ENCODE measurements around the gene ZC3H8.

ZC3H8 gene

DNA sequence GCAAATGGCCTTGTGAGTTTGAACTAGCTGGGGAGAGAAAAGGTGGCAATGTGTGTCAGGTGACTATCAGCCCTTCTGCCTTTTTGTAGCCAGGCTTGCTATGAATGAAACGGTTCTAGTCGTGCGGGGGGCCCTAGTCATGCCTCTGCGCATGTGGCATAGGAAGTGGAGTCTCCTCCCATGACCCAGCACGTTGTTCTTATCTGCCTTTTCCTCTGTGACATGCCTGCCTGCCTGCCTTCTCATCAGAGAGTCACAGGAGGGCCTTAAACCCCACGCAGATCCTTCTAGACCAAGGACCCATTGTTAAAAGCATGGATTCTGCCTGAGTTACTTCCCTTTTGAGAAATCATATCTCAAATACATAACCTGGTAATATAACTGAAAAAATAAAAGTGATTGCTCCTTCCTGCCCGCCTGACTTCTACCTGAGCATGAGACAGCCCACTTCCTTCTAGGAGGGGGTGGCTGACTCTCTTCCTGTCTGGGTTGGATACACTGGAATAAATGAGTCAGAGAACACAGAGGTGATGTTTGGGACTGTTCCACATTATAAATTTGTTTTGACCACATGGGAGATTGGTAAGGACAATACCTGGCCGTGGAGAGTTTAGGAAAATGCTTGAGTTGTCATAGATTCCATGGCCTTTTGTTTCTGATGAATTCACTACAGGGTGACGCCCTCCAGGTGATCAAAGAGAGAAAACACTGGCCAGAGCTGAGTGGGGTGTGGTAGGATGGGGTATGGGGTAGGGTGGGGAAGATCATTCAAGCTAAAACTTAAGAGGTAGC lies 66.8 kb downstream of the ZC3H8 start:
- TF ChIP-seq, protein P1, sequence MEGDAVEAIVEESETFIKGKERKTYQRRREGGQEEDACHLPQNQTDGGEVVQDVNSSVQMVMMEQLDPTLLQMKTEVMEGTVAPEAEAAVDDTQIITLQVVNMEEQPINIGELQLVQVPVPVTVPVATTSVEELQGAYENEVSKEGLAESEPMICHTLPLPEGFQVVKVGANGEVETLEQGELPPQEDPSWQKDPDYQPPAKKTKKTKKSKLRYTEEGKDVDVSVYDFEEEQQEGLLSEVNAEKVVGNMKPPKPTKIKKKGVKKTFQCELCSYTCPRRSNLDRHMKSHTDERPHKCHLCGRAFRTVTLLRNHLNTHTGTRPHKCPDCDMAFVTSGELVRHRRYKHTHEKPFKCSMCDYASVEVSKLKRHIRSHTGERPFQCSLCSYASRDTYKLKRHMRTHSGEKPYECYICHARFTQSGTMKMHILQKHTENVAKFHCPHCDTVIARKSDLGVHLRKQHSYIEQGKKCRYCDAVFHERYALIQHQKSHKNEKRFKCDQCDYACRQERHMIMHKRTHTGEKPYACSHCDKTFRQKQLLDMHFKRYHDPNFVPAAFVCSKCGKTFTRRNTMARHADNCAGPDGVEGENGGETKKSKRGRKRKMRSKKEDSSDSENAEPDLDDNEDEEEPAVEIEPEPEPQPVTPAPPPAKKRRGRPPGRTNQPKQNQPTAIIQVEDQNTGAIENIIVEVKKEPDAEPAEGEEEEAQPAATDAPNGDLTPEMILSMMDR (conservative IDR thresholded peaks at IDR 0.05; ENCODE audit: low read depth, low read length): no peak
- no peak for DNase-seq (ENCODE audit: low read depth)
- no peak overlapping the region for H3K4me3 ChIP-seq (ENCODE audit: low read length)

DNA sequence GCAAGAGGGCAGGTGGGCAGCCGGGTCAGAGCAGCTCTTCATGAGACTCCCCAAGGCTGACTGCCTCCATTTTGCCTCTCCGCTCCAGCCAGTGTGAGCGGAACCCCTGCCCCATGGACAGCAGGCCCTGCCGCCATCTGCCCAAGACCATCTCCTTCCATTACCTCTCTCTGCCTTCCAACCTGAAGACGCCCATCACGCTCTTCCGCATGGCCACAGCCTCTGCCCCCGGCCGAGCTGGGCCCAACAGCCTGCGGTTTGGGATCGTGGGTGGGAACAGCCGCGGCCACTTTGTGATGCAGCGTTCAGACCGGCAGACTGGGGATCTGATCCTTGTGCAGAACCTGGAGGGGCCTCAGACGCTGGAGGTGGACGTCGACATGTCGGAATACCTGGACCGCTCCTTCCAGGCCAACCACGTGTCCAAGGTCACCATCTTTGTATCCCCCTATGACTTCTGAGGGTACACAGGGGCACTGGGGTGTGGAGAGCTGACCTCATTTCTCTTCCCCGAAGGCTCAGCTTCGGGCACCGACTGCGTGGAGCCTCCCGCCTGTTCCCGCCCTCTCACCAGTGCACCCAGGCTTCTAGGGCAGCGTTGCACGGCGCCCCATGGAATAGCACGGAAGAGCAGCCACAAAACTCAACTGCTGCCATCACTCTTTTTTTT lies 67.7 kb downstream of the ZC3H8 start:
- no peak overlapping the region for H3K4me3 ChIP-seq (ENCODE audit: low read length)
- no peak for DNase-seq (ENCODE audit: low read depth)
- TF ChIP-seq, protein P1 (conservative IDR thresholded peaks at IDR 0.05; ENCODE audit: low read depth, low read length): no peak

DNA sequence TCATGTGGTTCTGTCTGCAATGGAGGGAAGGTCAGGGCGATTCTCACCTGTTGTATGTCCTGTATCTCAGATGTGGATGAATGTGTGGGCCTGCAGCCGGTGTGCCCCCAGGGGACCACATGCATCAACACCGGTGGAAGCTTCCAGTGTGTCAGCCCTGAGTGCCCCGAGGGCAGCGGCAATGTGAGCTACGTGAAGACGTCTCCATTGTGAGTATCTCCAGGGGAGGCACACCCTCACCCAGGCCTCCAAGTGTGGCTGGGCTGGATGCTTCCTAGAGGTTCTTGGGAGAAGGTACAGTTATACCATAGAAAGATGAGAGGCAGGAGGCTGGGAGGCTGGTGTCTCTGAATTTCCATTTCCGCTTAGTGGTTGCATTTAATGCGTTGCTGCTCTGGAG lies 69.7 kb downstream of the ZC3H8 start:
- DNase-seq (ENCODE audit: low read depth): no peak
- no peak overlapping the region for H3K4me3 ChIP-seq (ENCODE audit: low read length)
- TF ChIP-seq, protein P1 (conservative IDR thresholded peaks at IDR 0.05; ENCODE audit: low read depth, low read length): no peak

DNA sequence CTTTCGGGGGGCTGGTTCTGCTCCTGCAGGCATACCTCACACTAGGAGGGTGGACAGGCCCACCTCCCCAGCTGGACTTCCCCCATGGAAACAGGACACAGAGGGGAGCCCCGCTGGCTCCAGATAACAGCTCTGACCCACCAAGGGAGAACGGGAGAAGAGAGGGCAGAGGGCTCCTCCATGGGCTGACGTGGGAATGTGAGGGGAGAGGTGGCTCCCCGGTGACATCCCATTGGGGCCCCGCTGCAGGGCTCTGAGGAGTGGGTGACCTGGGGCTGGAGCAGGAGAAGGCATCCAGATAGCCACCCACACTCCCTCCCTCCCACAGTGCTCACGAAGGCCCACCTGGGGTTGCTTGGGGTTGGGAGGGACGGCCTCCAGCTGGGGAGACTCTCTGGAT lies 70.7 kb downstream of the ZC3H8 start:
- TF ChIP-seq, protein P1 (conservative IDR thresholded peaks at IDR 0.05; ENCODE audit: low read depth, low read length): no peak
- no peak for DNase-seq (ENCODE audit: low read depth)
- no peak overlapping the region for H3K4me3 ChIP-seq (ENCODE audit: low read length)

DNA sequence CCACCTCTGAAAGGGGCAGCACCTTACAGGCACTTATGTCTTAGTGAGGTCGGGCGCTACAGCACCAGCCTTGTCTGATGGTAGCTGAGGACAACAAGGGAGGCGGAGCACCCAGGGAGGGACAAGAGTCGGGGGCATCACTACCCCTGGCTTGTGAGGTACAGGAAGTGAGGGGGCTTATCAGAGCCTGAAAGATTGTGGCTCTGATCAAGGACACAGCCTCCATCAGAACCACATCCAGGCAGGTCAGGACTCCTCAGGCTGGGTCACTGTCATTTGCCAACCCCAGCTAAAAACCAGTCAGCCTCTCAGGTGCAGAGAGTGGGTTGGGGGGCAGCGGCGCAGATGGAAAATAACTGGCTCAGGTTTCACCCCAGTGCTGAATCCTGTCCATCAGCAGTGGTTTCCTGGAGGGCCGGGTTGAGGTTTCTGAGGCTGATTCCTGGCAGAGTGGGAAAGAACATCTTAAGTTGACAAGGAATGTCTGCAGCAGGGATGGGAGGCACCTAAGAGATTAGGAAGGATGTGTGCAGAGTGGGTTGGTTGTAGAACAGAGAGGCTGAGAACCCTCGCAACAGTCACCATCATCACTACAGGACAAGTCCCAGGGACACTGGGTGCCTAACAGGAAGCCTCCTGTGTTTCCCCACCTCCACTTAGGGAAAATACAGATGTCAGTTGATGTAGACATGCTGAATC lies 71.4 kb downstream of the ZC3H8 start:
- TF ChIP-seq, protein P1 (conservative IDR thresholded peaks at IDR 0.05; ENCODE audit: low read depth, low read length): no peak
- no peak overlapping the region for H3K4me3 ChIP-seq (ENCODE audit: low read length)
- DNase-seq (ENCODE audit: low read depth): no peak

DNA sequence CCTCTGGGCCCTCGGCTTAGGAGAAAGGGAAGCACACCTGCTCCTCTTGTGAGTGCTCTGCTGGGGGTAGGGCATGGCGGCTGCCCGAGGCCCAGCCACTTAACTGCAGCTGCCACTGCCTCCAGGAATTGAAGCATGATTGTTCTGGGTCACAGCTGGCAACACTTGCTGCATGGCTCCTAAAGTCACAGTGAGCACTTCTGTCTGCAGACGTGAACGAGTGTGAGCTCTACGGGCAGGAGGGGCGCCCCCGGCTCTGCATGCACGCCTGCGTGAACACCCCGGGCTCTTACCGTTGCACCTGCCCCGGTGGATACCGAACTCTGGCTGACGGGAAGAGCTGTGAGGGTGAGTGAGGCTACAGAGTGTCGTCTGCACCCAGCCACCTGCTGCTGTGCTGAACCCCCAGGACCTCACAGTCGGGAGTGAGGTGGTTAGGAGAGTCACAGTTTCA lies 72.2 kb downstream of the ZC3H8 start:
- no peak for DNase-seq (ENCODE audit: low read depth)
- TF ChIP-seq, protein P1 (conservative IDR thresholded peaks at IDR 0.05; ENCODE audit: low read depth, low read length): no peak
- no peak overlapping the region for H3K4me3 ChIP-seq (ENCODE audit: low read length)

All from retinal pigment epithelial cell (primary cell).